ENCODE results near the gene AMFR. TPM values are rescaled to one million over a fixed set of nuclear protein-coding genes. Genes with fewer than 3 reads are reported as not detected.

AMFR gene
- total RNA-seq, 1 experiment from 2014 or later = 77.0 TPM

DNA sequence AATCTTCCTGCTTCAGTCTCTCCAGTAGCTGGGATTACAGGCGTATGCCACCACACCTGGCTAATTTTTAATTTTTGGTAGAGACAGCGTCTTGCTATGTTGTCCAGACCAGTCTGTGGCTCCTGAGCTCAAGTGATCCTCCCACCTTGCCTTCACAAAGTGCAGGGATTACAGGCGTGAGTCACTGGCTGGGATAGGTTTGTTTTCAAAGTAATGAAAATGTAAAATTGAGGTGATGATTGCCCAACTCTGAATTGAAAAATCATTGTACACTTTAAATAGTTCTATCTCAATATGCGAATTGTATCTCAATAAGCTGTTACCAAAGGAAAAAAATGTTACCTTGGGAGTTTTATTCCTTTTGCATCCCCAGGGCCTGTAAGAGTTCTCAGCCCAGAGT lies 1.2 kb upstream of the AMFR start:
- in situ Hi-C loops (cut with HindIII; ENCODE audit: low sequenced_read_pairs) = no loop called here
- peak; percentile 8 for DNase-seq (ENCODE audit: low spot score)

GRCh38 chr16:56424791-56425438 lies 430 bp downstream of the AMFR start:
- DNase-seq (ENCODE audit: low spot score) = no peak

DNA sequence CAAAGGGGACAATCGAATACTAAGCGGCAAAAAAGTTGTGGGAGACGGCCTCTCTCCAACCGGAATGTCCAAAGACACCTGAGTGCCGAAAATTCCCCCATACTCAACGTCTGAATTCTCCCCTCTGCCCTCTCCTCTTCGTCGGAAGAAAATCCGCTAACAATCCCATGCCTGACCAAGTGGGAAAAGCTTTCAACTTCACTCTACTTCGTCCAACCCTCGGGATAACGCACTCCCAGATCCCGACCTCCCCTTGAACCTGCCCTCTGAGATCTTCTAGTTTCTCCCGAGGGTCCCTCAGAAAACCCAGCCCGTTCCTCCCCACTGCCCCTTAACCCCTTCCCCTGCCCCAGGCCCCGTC lies 961 bp downstream of the AMFR start:
- peak; percentile 21 for DNase-seq (ENCODE audit: low spot score)
- in situ Hi-C loops (cut with HindIII; ENCODE audit: low sequenced_read_pairs) = no loop called here

More at GRCh38 chr16:56424791-56425438, 430 bp downstream of the AMFR start:
- in situ Hi-C loops (cut with HindIII; ENCODE audit: low sequenced_read_pairs) = no loop called here

DNA sequence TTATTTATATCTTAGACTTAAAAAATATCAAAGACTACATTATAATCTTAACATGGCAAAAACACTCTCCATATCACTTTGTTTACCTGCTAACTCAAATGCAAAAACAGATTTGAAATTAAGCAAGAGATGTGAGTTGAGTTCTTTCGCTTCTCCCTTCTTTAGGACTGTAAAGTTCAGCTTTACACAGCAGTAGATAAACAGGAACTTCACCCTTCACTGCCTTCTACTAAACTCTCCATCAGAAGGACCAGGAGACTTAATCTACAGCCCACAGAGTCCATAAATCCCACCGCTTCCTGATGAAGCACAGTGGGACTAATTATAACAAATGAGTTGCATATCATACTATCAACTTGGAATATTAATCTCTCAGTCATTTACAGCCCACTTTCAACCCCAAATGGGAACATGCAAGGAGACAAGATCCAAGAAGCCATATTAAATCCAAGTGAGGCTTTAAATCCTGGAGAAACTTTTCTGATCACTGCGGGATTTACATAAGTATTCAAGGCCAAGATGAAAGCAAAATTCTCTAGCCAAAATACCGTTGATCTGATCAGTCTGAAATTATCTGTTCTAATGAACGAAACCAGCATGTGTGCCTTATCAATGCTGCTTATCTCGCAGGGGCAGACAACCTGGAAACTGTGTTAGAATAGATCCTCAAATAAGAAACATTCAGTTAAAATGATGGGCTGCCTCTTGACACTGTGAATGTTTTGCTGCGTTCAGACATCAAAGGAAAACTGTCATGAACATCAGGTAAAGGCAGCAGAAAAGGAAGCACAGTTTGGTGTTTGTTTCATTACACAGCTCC lies 1.6 kb downstream of the AMFR start:
- peak; percentile 32 for DNase-seq (ENCODE audit: low spot score)
- in situ Hi-C loops (cut with HindIII; ENCODE audit: low sequenced_read_pairs) = no loop called here

- DNase-seq (ENCODE audit: low spot score) = no peak
- in situ Hi-C loops (cut with HindIII; ENCODE audit: low sequenced_read_pairs) = no loop called here
Observed at GRCh38 chr16:56422896-56423441, 2.4 kb downstream of the AMFR start.

DNA sequence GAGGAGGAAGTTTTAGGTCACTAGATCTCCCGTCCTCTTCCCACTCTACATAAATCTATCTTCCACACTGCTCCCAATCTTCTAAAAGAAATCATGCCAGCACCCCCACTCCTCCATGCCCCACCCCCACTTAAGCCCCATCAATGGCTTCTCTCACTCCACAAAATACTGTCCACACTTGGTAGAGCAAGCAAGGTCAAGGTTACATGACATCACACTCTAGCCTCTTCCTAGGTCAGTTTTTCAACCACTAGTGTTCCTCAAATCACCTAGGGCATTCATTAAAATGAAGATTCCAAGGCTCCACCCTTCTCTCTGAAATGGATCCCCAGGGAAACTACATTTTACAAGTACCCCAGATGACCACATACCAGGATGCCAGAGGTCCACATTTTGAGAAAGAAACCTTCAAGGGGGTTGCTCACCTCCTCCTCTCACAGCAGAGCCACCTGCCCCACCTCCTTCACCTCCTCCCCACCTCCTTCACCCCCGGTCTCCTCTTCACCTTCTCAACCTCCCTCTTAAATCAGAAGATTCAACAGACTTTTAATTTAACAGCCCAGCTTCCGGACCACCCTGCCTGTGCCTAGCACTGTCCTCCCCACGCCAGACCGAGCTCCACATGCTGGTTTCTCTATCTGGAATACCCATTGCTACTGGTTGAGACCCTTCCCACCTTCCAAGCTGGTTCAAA lies 3.2 kb downstream of the AMFR start:
- in situ Hi-C loops (cut with HindIII; ENCODE audit: low sequenced_read_pairs) = no loop called here
- no peak for DNase-seq (ENCODE audit: low spot score)

GRCh38 chr16:56421313-56421712 lies 4.0 kb downstream of the AMFR start:
- DNase-seq (ENCODE audit: low spot score) = no peak
- in situ Hi-C loops (cut with HindIII; ENCODE audit: low sequenced_read_pairs) = no loop called here

- no peak for DNase-seq (ENCODE audit: low spot score)
- in situ Hi-C loops (cut with HindIII; ENCODE audit: low sequenced_read_pairs) = no loop called here
Observed at GRCh38 chr16:56420613-56421012, 4.7 kb downstream of the AMFR start.

DNA sequence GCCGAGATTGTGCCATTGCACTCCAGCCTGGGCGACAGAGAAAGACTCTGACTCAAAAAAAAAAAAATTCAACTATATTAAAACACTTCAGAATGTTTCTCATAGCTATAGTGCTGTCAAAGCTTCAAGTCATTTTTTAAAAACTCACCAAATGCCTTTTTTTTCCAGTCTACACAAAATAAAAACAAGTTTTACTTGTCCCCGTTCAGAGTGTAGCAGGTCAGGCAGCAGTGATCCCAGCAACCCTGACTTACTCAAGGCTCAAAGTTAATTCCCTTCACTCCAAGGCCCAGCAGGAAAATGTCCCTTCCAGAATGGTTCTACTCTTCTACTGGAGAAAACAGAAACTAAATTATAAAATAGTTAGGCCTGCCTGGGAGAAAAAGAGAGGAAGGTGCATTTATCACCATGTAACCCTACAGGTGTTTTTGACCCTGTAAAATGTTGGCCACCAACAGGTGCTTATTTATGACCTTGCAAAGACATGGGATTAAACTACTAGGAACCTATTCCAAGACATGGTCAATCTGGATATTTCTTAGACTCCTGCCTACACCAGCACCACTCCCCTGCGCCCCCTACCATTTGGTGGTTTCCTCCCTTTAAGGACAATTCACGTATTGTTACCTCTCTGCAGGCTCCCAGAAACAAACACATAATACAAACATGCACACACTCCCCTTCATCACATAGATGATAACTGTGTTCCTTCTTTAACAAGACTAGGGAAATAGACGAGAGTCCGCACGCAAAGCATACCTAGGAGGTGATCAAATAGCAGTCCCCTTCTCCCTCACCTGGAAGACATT lies 5.4 kb downstream of the AMFR start:
- DNase-seq (ENCODE audit: low spot score) = no peak
- in situ Hi-C loops (cut with HindIII; ENCODE audit: low sequenced_read_pairs) = no loop called here

DNA sequence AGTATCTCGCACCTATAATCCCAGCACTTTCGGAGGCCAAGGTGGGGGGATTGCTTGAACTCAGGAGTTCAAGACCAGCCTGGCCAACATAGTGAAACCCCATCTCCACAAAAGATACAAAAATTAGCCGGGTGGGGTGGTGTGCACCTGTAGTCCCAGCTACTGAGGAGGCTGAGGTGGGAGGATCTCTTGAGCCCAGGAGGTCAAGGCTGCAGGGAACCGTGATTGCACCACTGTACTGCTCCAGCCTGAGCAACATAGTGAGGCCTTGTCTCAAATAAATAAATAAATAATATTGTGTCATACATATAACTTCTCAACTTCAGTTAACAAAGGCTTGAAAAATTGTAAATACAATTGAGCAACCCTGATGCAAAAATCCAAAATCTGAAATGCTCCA lies 8.2 kb downstream of the AMFR start:
- no peak for DNase-seq (ENCODE audit: low spot score)
- in situ Hi-C loops (cut with HindIII; ENCODE audit: low sequenced_read_pairs) = no loop called here

DNA sequence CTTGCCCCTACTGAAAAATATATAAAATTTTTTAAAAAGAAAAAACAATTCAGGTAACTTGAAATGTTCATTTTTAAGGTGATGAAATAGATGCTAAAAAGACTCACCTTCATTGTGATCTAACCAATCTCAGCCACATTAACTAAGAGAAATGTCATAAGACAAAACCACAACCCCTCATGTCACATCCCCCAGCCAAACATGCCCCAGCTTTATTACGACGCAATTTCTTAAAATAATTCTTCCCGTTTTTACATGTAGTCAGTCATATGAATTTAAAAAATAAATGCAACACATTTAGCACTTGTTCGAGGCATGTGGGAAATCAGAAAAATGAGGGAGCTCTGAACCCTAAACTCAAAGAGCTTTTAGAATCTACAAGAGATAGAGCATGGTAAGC lies 9.5 kb downstream of the AMFR start:
- in situ Hi-C loops (cut with HindIII; ENCODE audit: low sequenced_read_pairs) = no loop called here
- DNase-seq (ENCODE audit: low spot score) = no peak

GRCh38 chr16:56414366-56414765 lies 11.0 kb downstream of the AMFR start:
- DNase-seq (ENCODE audit: low spot score) = no peak
- in situ Hi-C loops (cut with HindIII; ENCODE audit: low sequenced_read_pairs) = no loop called here

- DNase-seq (ENCODE audit: low spot score) = no peak
- in situ Hi-C loops (cut with HindIII; ENCODE audit: low sequenced_read_pairs) = no loop called here
Observed at GRCh38 chr16:56413381-56413780, 12.0 kb downstream of the AMFR start.

DNA sequence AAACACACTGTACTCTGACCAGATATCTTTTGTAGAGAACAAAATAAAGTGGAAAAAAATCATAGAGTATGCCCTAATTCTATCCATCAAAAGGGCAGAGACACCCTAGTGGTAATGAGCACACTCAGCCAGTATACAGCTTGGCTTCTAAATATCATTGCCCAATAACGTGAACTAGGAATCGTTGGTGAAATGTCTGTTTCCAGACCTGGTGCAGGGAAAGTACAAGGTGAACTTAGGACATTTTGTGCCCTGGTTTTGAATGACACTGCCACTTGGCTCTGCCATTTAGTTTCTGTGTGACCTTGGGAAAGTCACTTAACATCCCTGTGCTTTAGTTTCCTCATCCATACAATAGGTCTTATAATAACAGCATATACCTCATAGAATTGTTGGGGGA lies 13.7 kb downstream of the AMFR start:
- DNase-seq (ENCODE audit: low spot score) = no peak
- in situ Hi-C loops (cut with HindIII; ENCODE audit: low sequenced_read_pairs) = no loop called here

- in situ Hi-C loops (cut with HindIII; ENCODE audit: low sequenced_read_pairs) = no loop called here
- no peak for DNase-seq (ENCODE audit: low spot score)
Observed at GRCh38 chr16:56411123-56411522, 14.2 kb downstream of the AMFR start.

DNA sequence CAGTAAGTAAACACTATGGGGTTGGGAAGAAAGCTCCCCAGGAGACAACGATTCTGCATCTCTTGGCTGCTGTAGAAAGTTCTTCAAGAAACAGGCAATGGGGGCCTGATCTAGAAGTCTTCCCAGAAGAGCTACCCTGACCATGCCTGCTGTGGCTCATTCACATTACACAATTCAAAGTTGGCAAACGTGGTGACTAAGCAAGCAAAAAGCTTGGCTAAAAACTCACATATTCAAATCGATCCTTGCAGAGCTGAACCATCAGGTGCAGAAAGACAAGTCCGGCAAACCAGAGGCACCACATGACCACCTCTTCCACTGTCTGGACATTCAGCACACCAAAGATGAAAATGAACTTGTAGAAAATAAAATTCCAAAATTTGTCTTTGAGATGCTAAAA lies 16.1 kb downstream of the AMFR start:
- no peak for DNase-seq (ENCODE audit: low spot score)
- in situ Hi-C loops (cut with HindIII; ENCODE audit: low sequenced_read_pairs) = no loop called here

GRCh38 chr16:56408379-56409098 lies 16.8 kb downstream of the AMFR start:
- in situ Hi-C loops (cut with HindIII; ENCODE audit: low sequenced_read_pairs) = no loop called here
- DNase-seq (ENCODE audit: low spot score) = no peak

DNA sequence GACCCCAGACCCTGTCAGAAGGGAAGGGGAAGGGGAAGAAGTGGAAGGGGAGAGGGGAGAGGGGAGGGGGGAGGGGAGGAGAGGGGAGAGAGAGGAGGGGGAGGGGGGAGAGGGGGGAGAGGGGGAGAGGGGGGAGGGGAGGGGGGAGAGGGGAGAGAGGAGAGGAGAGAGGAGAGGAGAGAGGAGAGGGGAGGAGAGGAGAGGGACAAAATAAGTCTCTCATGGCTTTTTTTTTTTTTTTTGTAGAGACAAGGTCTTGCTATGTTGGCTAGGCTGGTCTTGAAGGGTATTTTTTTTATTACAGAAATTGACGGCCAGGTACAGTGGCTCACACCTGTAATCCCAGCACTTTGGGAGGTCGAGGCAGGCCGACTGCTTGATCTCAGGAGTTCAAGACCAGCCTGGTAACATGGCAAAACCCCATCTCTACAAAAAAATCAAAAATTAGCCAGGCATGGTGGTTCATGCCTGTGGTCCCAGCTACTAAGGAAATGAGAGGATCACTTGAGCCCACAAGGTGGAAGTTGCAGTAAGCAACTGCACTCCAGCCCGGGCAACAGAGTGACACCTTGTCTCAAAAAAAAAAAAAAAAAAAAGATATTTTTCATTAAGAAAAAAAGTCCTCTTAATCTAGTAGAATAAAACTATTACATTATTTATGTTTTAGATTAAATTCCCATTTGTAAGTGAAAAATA lies 19.2 kb downstream of the AMFR start:
- in situ Hi-C loops (cut with HindIII; ENCODE audit: low sequenced_read_pairs) = no loop called here
- DNase-seq (ENCODE audit: low spot score) = no peak
